OCI-LY1 (cell line): ENCODE measurements around the gene SLC22A23.

Experiments
- CTCF ChIP-seq: fragments of 200-600 bp; sonication (generic), shearing (Covaris generic); IDR thresholded peaks from 2 replicates; pipeline ENCODE4 v1.5.1; 2017; ENCODE audit warnings: mild to moderate bottlenecking, antibody characterized with exemption, low read length, moderate library complexity, mixed read lengths
- EZH2 ChIP-seq: fragments of 200-600 bp; sonication (generic), shearing (Covaris generic); IDR thresholded peaks from 2 replicates; pipeline ENCODE4 v1.8.0; 2017; ENCODE audit warnings: borderline replicate concordance, mixed run types, mild to moderate bottlenecking, antibody characterized with exemption, low read length, moderate library complexity, mixed read lengths

GRCh38 chr6:3266170-3266569 is 190.7 kb downstream of the SLC22A23 start:
- TF ChIP-seq CTCF (no peak), EZH2 (no peak)
